Stimulated activated CD8-positive, alpha-beta memory T cell treated with anti-CD3 and anti-CD28 coated beads, Interleukin-4, amount 100 ng/mL, for 4 hours (primary cell): ENCODE measurements around the gene PDE11A.

Source experiments
- DNase-seq, 2 donors: peaks; one replicate each; pipeline ENCODE4 v3.0.0-alpha.2; 2020; ENCODE audit warnings: low read depth in 2 of 2, low spot score in 1 of 2

Gene PDE11A

GRCh38 chr2:177604271-177605065 lies 468.1 kb downstream of the PDE11A start:
- no peak for DNase-seq

GRCh38 chr2:177603768-177604167 lies 468.8 kb downstream of the PDE11A start:
- DNase-seq: no peak

GRCh38 chr2:177603181-177603580 lies 469.4 kb downstream of the PDE11A start:
- DNase-seq: no peak

- no peak for DNase-seq
Measured at GRCh38 chr2:177602611-177603164, 469.9 kb downstream of the PDE11A start.

GRCh38 chr2:177600917-177601316 lies 471.7 kb downstream of the PDE11A start:
- no peak for DNase-seq

GRCh38 chr2:177599956-177600355 lies 472.6 kb downstream of the PDE11A start:
- DNase-seq: no peak

GRCh38 chr2:177599139-177599688 lies 473.4 kb downstream of the PDE11A start:
- no peak for DNase-seq

- DNase-seq: no peak
Measured at GRCh38 chr2:177598326-177599138, 474.0 kb downstream of the PDE11A start.

GRCh38 chr2:177597759-177598158 lies 474.8 kb downstream of the PDE11A start:
- DNase-seq: no peak

GRCh38 chr2:177596866-177597265 lies 475.7 kb downstream of the PDE11A start:
- DNase-seq: no peak

GRCh38 chr2:177595126-177595845 lies 477.3 kb downstream of the PDE11A start:
- DNase-seq: no peak

GRCh38 chr2:177593402-177593801 lies 479.2 kb downstream of the PDE11A start:
- DNase-seq: no peak

GRCh38 chr2:177592945-177593344 lies 479.6 kb downstream of the PDE11A start:
- DNase-seq: no peak

- DNase-seq: no peak
Measured at GRCh38 chr2:177592397-177592796, 480.2 kb downstream of the PDE11A start.

- DNase-seq: no peak
Measured at GRCh38 chr2:177589186-177589585, 483.4 kb downstream of the PDE11A start.

- no peak for DNase-seq
Measured at GRCh38 chr2:177588671-177589070, 483.9 kb downstream of the PDE11A start.

GRCh38 chr2:177587371-177587770 lies 485.2 kb downstream of the PDE11A start:
- DNase-seq: no peak

GRCh38 chr2:177586154-177586553 lies 486.4 kb downstream of the PDE11A start:
- no peak for DNase-seq

GRCh38 chr2:177585234-177585863 lies 487.2 kb downstream of the PDE11A start:
- DNase-seq: no peak

GRCh38 chr2:177584030-177584692 lies 488.4 kb downstream of the PDE11A start:
- no peak for DNase-seq
